ENCODE data around the gene LRRC75B.

GRCh38 chr22:24553597-24554312 is 39.1 kb downstream of the LRRC75B start:
- TF ChIP-seq CTCF (IDR thresholded peaks at IDR 0.05; ENCODE audit: control extremely low read depth in 1 of 3, insufficient read depth in 1 of 3, low read depth in 1 of 3, low read length in 3 of 3) = no peak
- TF ChIP-seq CBX5 (IDR thresholded peaks at IDR 0.05; ENCODE audit: low read depth, low read length) = no peak
- no peak for TF ChIP-seq TAF1 (IDR thresholded peaks at IDR 0.05; ENCODE audit: low read depth, low read length)
- TF ChIP-seq EZH2 (IDR thresholded peaks at IDR 0.05; ENCODE audit: low read depth, low read length, severe bottlenecking) = no peak
- TF ChIP-seq RAD21 (IDR thresholded peaks at IDR 0.05 in 1 of 2, conservative IDR thresholded peaks at IDR 0.05 in 1 of 2; ENCODE audit: low read depth in 2 of 2, low read length in 2 of 2) = no peak
- no peak for TF ChIP-seq GABPA (IDR thresholded peaks at IDR 0.05; ENCODE audit: borderline replicate concordance, insufficient read depth, low read length)
- no peak for TF ChIP-seq SP1 (IDR thresholded peaks at IDR 0.05; ENCODE audit: low read depth, low read length)
- no peak for TF ChIP-seq TAF7 (optimal IDR thresholded peaks at IDR 0.05; ENCODE audit: borderline replicate concordance, low read depth, low read length)
- no peak for TF ChIP-seq NRF1 (IDR thresholded peaks at IDR 0.05; ENCODE audit: low read depth, low read length)
- no peak for TF ChIP-seq JUN (IDR thresholded peaks at IDR 0.05; ENCODE audit: low read depth, low read length)
- TF ChIP-seq BCL11A (IDR thresholded peaks at IDR 0.05; ENCODE audit: low read depth in 2 of 2, low read length in 2 of 2) = no peak
- no peak for TF ChIP-seq TEAD4 (IDR thresholded peaks at IDR 0.05; ENCODE audit: low read depth, low read length)
